Activated CD4-positive, alpha-beta T cell treated with anti-CD3 and anti-CD28 coated beads for 36 hours (primary cell): ENCODE measurements around the gene TMEM164. TPM values are rescaled to one million over a fixed set of nuclear protein-coding genes. Genes with fewer than 3 reads are reported as not detected.

Experiments used
- ATAC-seq: fragments of 200-7000 bp; cut with Tn5 transposase; one replicate; pipeline ENCODE4 v1.10.0; 2021; ENCODE audit warnings: mild to moderate bottlenecking, moderate library complexity
- CTCF ChIA-PET: fragments of 350-600 bp; sonication (Branson Sonifier 250); formaldehyde crosslinking; loops from one replicate; lab custom pipeline; 2021; ENCODE audit warnings: antibody characterized with exemption; lab: Charles Lee
- POLR2A ChIA-PET: fragments of 350-600 bp; sonication (Branson Sonifier 250); formaldehyde crosslinking; loops from one replicate; lab custom pipeline; 2021; ENCODE audit warnings: antibody characterized with exemption, inconsistent platforms; lab: Charles Lee
- DNase-seq: peaks from one replicate; pipeline ENCODE4 v3.0.0-alpha.2; 2020
- H3K27ac Mint-ChIP-seq: one replicate; pipeline ENCODE4 v1.8.0; 2021; ENCODE audit warnings: mixed read lengths
- H3K27me3 Mint-ChIP-seq: one replicate; pipeline ENCODE4 v1.8.0; 2021; ENCODE audit warnings: mixed read lengths
- H3K36me3 Mint-ChIP-seq: one replicate; pipeline ENCODE4 v1.8.0; 2021; ENCODE audit warnings: low read depth, mixed read lengths
- H3K4me1 Mint-ChIP-seq: one replicate; pipeline ENCODE4 v1.8.0; 2021; ENCODE audit warnings: mixed read lengths
- H3K4me3 Mint-ChIP-seq: one replicate; pipeline ENCODE4 v1.8.0; 2021; ENCODE audit warnings: mild to moderate bottlenecking, moderate library complexity, mixed read lengths
- H3K9me3 Mint-ChIP-seq: one replicate; pipeline ENCODE4 v1.8.0; 2021; ENCODE audit warnings: low read depth, mixed read lengths
- intact Hi-C, 2 experiments: fragments of 100-400 bp; cut with DNase I in 1 of 2; cut with micrococcal nuclease in 1 of 2; formaldehyde crosslinking; loops; one replicate each; pipeline versions ENCODE4 v1.14.2 to v1.15.1; 2022 to 2024; cut with DNase I, micrococcal nuclease
- total RNA-seq, 2 experiments: library from RNA; stranded (reverse); gene quantifications; one replicate each; pipeline ENCODE4 v1.2.3, GENCODE V29; 2021

TMEM164 gene
- total RNA-seq, 2 experiments from 2014 or later: 10.5 to 12.2 TPM

DNA sequence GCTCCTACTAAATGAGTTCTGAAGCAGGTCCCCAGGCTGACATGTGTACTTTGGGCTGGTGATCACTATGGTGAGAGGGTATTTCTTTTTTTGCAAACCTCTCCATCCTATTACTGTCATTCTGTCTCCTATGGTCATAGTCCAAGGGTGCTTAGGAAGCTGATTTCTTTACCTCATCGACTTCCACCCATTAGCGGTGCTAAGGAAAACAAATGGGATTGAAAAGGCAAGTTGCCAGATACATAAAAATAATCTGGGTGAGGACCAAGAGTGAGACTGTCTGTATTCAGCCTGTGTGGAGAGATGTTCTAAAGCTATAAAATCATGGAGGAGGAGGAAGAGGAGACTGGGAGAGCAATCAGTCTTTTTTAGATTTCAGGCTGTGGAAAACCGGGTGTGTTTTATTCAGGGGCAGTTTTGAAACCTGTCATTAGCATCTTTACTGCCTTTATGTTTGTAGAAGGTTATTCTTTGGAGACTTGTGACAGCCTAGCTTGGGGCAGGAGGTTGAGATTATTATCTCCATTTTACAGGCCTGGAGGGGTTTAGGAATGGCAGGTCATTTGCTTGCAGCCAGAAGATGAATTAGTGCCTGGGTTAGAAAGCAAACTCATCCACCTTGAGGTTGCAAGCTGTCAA lies 1.9 kb downstream of the TMEM164 start:
- Mint-ChIP-seq H3K9me3 (no peaks in the 10 kb centered on the region), H3K4me3 (no peak overlapping the region), H3K27ac (no peak overlapping the region)

DNA sequence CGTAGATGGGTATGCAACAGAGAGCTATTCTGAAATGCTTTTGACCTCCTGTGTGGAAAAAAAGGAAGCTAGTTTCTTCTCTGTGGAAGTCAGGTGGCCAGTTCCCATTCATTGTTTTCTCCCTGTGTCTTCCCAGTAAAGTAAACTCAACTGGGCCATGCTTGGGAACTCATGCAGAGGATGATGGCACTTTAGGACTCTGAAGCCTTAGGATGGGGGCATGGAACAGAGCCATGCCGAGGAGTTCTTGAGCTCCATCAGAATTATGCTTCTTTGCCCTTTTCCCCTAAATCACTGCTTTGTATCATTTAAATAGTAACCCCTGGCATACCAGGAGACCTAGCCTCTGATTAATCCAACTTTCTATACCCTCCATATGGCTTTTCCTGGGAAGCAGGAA lies 3.2 kb downstream of the TMEM164 start:
- Mint-ChIP-seq H3K4me3 (no peak overlapping the region), H3K4me1 (peaks cover 28% of the 10 kb centered on the region), H3K36me3 (peaks cover 10% of the 10 kb centered on the region), H3K9me3 (no peaks in the 10 kb centered on the region), H3K27ac (no peak overlapping the region), H3K27me3 (no peaks in the 10 kb centered on the region)
- CTCF ChIA-PET: interaction anchor here (0.7 kb wide), 1 partner anchor 81 kb away, joined by 3 read pairs; no protein-coding TSS in a partner anchor
- POLR2A ChIA-PET: interaction anchor here (0.7 kb wide), 1 partner anchor 31 kb away, joined by 4 read pairs; no protein-coding TSS in a partner anchor
- ATAC-seq (no peak), DNase-seq (no peak)
- intact Hi-C loops: no loop called here

More for the DNA sequence above, 1.9 kb downstream of the TMEM164 start:
- H3K4me1 Mint-ChIP-seq: peaks cover 27% of the 10 kb centered on the region
- intact Hi-C loops: loop anchor here in 1 of 2 experiments (5.0 kb wide), 1 partner anchor 127 kb away; no protein-coding TSS in a partner anchor
- no peak for ATAC-seq
- no peak for DNase-seq
- ChIA-PET CTCF (no interaction called here), POLR2A (interaction anchor here (0.7 to 1.0 kb wide), 2 partner anchors 10 to 184 kb away, joined by 3 read pairs; no protein-coding TSS in a partner anchor)
- no peaks in the 10 kb centered on the region for H3K27me3 Mint-ChIP-seq
- H3K36me3 Mint-ChIP-seq: peaks cover 4% of the 10 kb centered on the region

GRCh38 chrX:110006821-110007375 lies 4.0 kb downstream of the TMEM164 start:
- POLR2A ChIA-PET: interaction anchor here (0.7 kb wide), 1 partner anchor 32 kb away, joined by 4 read pairs; no protein-coding TSS in a partner anchor
- CTCF ChIA-PET: no interaction called here
- H3K4me3 Mint-ChIP-seq: no peak overlapping the region
- no peak overlapping the region for H3K27ac Mint-ChIP-seq
- no peak for ATAC-seq
- peaks cover 25% of the 10 kb centered on the region for H3K4me1 Mint-ChIP-seq
- no peaks in the 10 kb centered on the region for H3K27me3 Mint-ChIP-seq
- DNase-seq: no peak
- H3K36me3 Mint-ChIP-seq: peaks cover 13% of the 10 kb centered on the region
- intact Hi-C loops: no loop called here
- H3K9me3 Mint-ChIP-seq: no peaks in the 10 kb centered on the region

- no peak for DNase-seq
- intact Hi-C loops: no loop called here
- ATAC-seq: no peak
- H3K36me3 Mint-ChIP-seq: peaks cover 14% of the 10 kb centered on the region
- ChIA-PET CTCF (interaction anchor here (0.6 kb wide), 1 partner anchor 617 kb away, joined by 3 read pairs; no protein-coding TSS in a partner anchor), POLR2A (no interaction called here)
- peaks cover 27% of the 10 kb centered on the region for H3K4me1 Mint-ChIP-seq
- H3K9me3 Mint-ChIP-seq: no peaks in the 10 kb centered on the region
- H3K27me3 Mint-ChIP-seq: no peaks in the 10 kb centered on the region
- H3K4me3 Mint-ChIP-seq: no peak overlapping the region
- H3K27ac Mint-ChIP-seq: no peak overlapping the region
These were observed 5.2 kb downstream of the TMEM164 start for GRCh38 chrX:110008011-110008635.

DNA sequence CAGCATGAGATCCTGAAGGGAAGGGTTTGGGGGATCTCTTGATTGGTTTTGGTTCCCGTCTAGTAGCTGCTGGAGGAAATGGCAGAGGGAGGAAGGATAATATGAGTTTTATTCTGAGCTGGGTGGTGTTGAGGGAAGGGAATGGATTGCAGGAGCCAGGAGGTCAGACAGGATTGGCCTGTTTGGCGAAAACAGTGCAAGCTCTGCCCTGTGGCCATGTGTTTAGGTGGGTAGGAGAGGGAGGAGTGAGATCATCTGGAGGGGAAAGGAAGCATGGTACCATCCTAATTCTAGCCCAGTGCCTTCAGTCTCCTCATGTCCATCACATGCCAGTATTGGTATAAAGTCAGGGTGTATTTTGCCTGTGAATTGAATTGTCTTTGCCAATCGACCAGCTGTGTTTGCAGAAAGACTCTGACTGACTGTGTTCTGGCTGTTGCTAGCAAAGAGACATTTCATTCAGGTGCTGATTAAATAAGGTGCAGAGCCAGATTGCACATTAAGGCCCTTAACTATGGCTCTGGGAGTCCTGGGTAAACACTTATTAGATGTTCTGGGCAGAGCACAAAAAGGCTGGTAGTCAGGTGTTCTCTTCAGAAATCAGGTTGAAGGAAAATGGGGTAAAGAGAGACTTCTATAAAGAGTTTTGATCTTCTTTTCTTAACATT lies 10.0 kb downstream of the TMEM164 start:
- intact Hi-C loops: no loop called here
- ATAC-seq (no peak), DNase-seq (no peak)
- CTCF ChIA-PET: interaction anchor here (1.5 kb wide), 1 partner anchor 122 kb away, joined by 3 read pairs; no protein-coding TSS in a partner anchor
- no peak overlapping the region for H3K27ac Mint-ChIP-seq
- POLR2A ChIA-PET: no interaction called here
- peaks cover 7% of the 10 kb centered on the region for H3K4me1 Mint-ChIP-seq
- peaks cover 16% of the 10 kb centered on the region for H3K36me3 Mint-ChIP-seq
- no peaks in the 10 kb centered on the region for H3K27me3 Mint-ChIP-seq
- no peaks in the 10 kb centered on the region for H3K9me3 Mint-ChIP-seq
- no peak overlapping the region for H3K4me3 Mint-ChIP-seq

GRCh38 chrX:110013968-110014367 lies 11.1 kb downstream of the TMEM164 start:
- Mint-ChIP-seq H3K4me1 (peaks cover 7% of the 10 kb centered on the region), H3K27me3 (no peaks in the 10 kb centered on the region), H3K27ac (no peak overlapping the region), H3K36me3 (peaks cover 14% of the 10 kb centered on the region), H3K4me3 (no peak overlapping the region), H3K9me3 (no peaks in the 10 kb centered on the region)
- no peak for DNase-seq
- no peak for ATAC-seq
- POLR2A ChIA-PET: no interaction called here
- intact Hi-C loops: no loop called here
- CTCF ChIA-PET: interaction anchor here (1.5 kb wide), 1 partner anchor 123 kb away, joined by 3 read pairs; no protein-coding TSS in a partner anchor

DNA sequence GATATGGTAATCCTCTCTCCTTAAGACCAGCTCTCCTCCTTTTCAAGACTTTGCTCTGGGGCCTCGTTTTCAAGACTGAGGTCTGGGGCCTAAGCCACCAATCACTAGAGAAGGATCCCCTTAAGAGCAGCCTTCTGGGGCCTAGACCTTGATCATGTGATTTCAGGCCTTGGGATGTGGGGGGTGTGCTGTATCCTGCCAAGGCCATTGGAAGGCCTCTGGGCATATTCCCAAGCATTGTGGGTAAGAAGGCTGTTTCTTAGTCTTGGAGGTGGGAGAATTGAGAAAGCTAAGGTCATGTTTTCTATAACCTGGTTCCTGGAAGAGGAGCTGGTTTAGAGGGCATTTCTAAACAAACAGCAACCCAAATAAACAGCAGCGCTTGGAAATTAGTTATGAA lies 12.1 kb downstream of the TMEM164 start:
- DNase-seq (no peak), ATAC-seq (no peak)
- ChIA-PET POLR2A (interaction anchor here (0.9 kb wide), 1 partner anchor 11 kb away, joined by 3 read pairs; no protein-coding TSS in a partner anchor), CTCF (no interaction called here)
- H3K4me3 Mint-ChIP-seq: no peak overlapping the region
- peaks cover 12% of the 10 kb centered on the region for H3K36me3 Mint-ChIP-seq
- H3K9me3 Mint-ChIP-seq: no peaks in the 10 kb centered on the region
- intact Hi-C loops: no loop called here
- peak overlapping the region; percentile 47 for H3K27ac Mint-ChIP-seq
- H3K27me3 Mint-ChIP-seq: no peaks in the 10 kb centered on the region
- peaks cover 7% of the 10 kb centered on the region for H3K4me1 Mint-ChIP-seq

DNA sequence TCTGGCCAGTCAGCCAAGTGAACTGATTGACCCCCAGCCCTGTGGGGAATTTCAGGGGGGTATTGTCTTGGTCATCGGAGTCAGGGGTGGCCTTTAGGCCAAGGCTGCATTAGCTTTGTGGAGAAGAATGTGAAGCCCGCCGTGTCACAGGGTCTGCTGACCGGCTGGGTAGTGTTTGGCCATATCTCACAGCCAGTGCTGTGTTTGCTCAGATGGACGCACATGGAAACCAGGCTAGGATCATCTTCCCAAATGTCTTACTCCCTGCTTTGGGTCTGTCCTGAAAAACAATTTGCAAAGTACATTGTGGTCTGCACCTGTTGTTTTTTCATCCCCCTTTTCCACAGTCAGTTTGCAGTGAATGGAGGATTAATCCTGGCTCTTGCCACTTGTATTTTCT lies 13.0 kb downstream of the TMEM164 start:
- ChIA-PET CTCF (no interaction called here), POLR2A (no interaction called here)
- Mint-ChIP-seq H3K27ac (no peak overlapping the region), H3K4me3 (no peak overlapping the region), H3K36me3 (peaks cover 8% of the 10 kb centered on the region), H3K4me1 (peaks cover 6% of the 10 kb centered on the region), H3K9me3 (no peaks in the 10 kb centered on the region), H3K27me3 (no peaks in the 10 kb centered on the region)
- DNase-seq (no peak), ATAC-seq (no peak)
- intact Hi-C loops: no loop called here

GRCh38 chrX:110020536-110020935 lies 17.6 kb downstream of the TMEM164 start:
- Mint-ChIP-seq H3K4me1 (peaks cover 2% of the 10 kb centered on the region), H3K9me3 (no peaks in the 10 kb centered on the region), H3K36me3 (peaks cover 9% of the 10 kb centered on the region), H3K27me3 (no peaks in the 10 kb centered on the region), H3K27ac (no peak overlapping the region), H3K4me3 (no peak overlapping the region)
- POLR2A ChIA-PET: no interaction called here
- CTCF ChIA-PET: interaction anchor here (0.5 kb wide), 1 partner anchor 103 kb away, joined by 3 read pairs; no protein-coding TSS in a partner anchor
- intact Hi-C loops: no loop called here
- DNase-seq (no peak), ATAC-seq (no peak)

DNA sequence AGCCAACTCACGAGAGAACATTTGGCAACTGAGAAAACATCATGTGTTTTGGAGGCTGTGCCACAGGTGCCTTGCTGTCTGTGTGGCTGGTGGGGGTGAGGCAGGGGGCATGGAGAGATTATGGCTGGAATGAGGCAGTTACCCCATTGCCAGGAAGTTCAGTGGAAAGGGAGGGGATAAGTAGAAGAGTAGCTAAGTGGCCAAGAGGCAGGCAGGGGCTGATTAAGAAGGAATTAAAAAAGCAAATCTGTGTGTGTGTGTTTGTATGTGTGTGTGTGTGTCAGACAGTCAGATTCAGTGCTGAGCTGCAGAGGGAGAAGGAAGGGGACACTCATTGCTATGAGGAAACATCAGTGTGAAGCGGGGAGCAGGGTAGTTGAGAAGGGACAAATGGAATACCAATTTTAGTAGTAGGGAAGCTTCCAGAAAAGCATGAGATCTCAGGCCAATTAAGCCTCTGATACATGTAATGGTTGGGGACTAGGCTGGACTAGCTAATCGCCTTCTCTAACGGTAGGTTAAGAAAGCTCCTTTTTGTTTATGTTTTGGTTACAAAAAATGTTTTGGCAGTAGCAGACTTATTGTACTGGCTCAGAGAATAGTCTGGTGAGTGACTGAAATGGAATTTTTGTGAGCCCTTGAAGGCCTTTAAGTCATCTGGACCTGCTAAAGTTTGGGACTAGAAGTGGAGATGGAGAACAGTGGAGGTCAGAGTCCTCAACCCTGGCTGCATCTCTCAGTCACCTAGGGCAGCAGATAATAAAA lies 18.5 kb downstream of the TMEM164 start:
- no peak for ATAC-seq
- DNase-seq: no peak
- no peak overlapping the region for H3K4me3 Mint-ChIP-seq
- no peak overlapping the region for H3K27ac Mint-ChIP-seq
- no peaks in the 10 kb centered on the region for H3K27me3 Mint-ChIP-seq
- peaks cover 9% of the 10 kb centered on the region for H3K36me3 Mint-ChIP-seq
- ChIA-PET POLR2A (no interaction called here), CTCF (no interaction called here)
- intact Hi-C loops: no loop called here
- H3K9me3 Mint-ChIP-seq: no peaks in the 10 kb centered on the region
- peaks cover 2% of the 10 kb centered on the region for H3K4me1 Mint-ChIP-seq
